K562 (cell line): ENCODE results near the gene PAXIP1. TPM values are rescaled to one million over a fixed set of nuclear protein-coding genes. Genes with fewer than 3 reads are reported as not detected.

Experiments used
- CHD2 ChIP-seq: IDR thresholded peaks from 2 replicates; pipeline ENCODE4 v1.6.1; 2011; ENCODE audit warnings: low read depth, low read length
- CREM ChIP-seq: IDR thresholded peaks from 2 replicates; pipeline ENCODE4 v1.6.1; 2014; ENCODE audit warnings: antibody characterized with exemption, low read depth
- KLF1 ChIP-seq: fragments of 450-650 bp; IDR thresholded peaks from 2 replicates; pipeline ENCODE4 v1.6.1; 2016; ENCODE audit warnings: missing genetic modification characterization, missing compliant biosample characterization
- PRPF4 ChIP-seq: fragments of 200-400 bp; formaldehyde crosslinking; IDR thresholded peaks from one replicate; pipeline ENCODE4 v1.6.1; 2017; ENCODE audit warnings: low read length, low read depth, mild to moderate bottlenecking; ENCODE audit not compliant: insufficient read depth, poor library complexity, severe bottlenecking
- SLC30A9 ChIP-seq: fragments of 250-450 bp; sonication (Bioruptor Pico); IDR thresholded peaks from 2 replicates; pipeline ENCODE4 v1.8.0; 2022; ENCODE audit warnings: mild to moderate bottlenecking, moderate library complexity
- SOX6 ChIP-seq: fragments of 450-650 bp; IDR thresholded peaks from 2 replicates; pipeline ENCODE4 v1.6.1; 2014; ENCODE audit warnings: mild to moderate bottlenecking
- ZNF217 ChIP-seq: sonication (generic); formaldehyde crosslinking; IDR thresholded peaks from 2 replicates; pipeline ENCODE4 v1.8.0; 2022; ENCODE audit warnings: mild to moderate bottlenecking, missing genetic modification reagents
- ZNF696 ChIP-seq: fragments of 250-450 bp; sonication (Bioruptor Pico); conservative IDR thresholded peaks from 2 replicates; pipeline ENCODE4 v1.4.0; 2020; ENCODE audit warnings: mild to moderate bottlenecking, moderate library complexity
- polyA plus RNA-seq, 8 experiments: library from polyadenylated mRNA; depleted of rRNA in 4 of 8; stranded (reverse) in 5 of 8; unstranded in 3 of 8; fragments of >200 nt; fragmentation: Nextera tagmentation in 2 of 8; fragmentation: Illumina TruSeq in 1 of 8; extraction: Ambion mirVana in 2 of 8; extraction: Trizol in 1 of 8; gene quantifications; 2 replicates each; pipeline versions ENCODE4 v1.2.1 to v1.2.3, GENCODE V29; 2011 to 2014; ENCODE audit warnings: inconsistent platforms in 1 of 8, missing spikeins in 1 of 8
- total RNA-seq, 7 experiments: library from RNA; depleted of rRNA in 6 of 7; stranded (reverse); fragments of >200 nt in 6 of 7; fragmentation: Illumina TruSeq in 2 of 7; extraction: Trizol in 2 of 7; gene quantifications; 2 replicates each; pipeline versions ENCODE4 v1.2.1 to v1.2.3, GENCODE V29; 2011 to 2021; ENCODE audit warnings: low replicate concordance in 1 of 7
- TF ChIP-seq, protein P1 (sequence below): sonication (generic); formaldehyde crosslinking; IDR thresholded peaks from 2 replicates; pipeline ENCODE4 v1.8.0; 2022; ENCODE audit warnings: missing genetic modification reagents, mild to moderate bottlenecking, borderline replicate concordance
- TF ChIP-seq, protein P2 (sequence below): sonication (generic); formaldehyde crosslinking; IDR thresholded peaks from 2 replicates; pipeline ENCODE4 v1.8.0; 2022; ENCODE audit warnings: mild to moderate bottlenecking, missing genetic modification reagents, borderline replicate concordance
- TF ChIP-seq, protein P3 (sequence below): fragments of 200-600 bp; sonication (generic); IDR thresholded peaks from one replicate; pipeline ENCODE4 v1.6.1; 2012; ENCODE audit warnings: mild to moderate bottlenecking, low read depth, low read length, inconsistent platforms
- TF ChIP-seq, protein P4 (sequence below): fragments of 200-800 bp; sonication (Bioruptor generic); IDR thresholded peaks from 2 replicates; pipeline ENCODE4 v1.6.1; 2017; ENCODE audit warnings: missing genetic modification characterization, missing compliant biosample characterization

Gene PAXIP1
- total and polyA plus RNA-seq, 9 of the 15 experiments (the other 6 are each of a cell fraction or from before 2014, with no cell fraction given), result 9.7 to 37.9 (median 28.4) TPM

DNA sequence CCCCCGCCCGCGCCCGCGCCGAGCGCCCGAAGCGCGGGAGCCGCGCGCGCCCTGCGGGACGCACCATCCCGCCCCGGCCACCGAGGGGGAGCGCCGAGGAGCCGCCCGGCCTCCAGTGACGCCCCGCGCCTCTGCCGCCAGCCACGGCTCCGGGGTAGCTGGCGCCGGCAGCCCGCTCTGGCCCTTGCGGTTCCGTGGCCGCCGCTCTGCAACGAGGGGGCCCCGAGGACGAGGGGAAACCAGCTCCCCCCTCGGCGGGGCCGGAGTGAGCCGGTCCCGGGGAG lies at the start of gene PAXIP1 (continued):
- TF ChIP-seq CREM, result no peak
- TF ChIP-seq, protein P1, sequence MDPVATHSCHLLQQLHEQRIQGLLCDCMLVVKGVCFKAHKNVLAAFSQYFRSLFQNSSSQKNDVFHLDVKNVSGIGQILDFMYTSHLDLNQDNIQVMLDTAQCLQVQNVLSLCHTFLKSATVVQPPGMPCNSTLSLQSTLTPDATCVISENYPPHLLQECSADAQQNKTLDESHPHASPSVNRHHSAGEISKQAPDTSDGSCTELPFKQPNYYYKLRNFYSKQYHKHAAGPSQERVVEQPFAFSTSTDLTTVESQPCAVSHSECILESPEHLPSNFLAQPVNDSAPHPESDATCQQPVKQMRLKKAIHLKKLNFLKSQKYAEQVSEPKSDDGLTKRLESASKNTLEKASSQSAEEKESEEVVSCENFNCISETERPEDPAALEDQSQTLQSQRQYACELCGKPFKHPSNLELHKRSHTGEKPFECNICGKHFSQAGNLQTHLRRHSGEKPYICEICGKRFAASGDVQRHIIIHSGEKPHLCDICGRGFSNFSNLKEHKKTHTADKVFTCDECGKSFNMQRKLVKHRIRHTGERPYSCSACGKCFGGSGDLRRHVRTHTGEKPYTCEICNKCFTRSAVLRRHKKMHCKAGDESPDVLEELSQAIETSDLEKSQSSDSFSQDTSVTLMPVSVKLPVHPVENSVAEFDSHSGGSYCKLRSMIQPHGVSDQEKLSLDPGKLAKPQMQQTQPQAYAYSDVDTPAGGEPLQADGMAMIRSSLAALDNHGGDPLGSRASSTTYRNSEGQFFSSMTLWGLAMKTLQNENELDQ (CRISPR knock-in tag), result no peak
- TF ChIP-seq SLC30A9, result no peak
- TF ChIP-seq PRPF4, result no peak
- TF ChIP-seq, protein P2, sequence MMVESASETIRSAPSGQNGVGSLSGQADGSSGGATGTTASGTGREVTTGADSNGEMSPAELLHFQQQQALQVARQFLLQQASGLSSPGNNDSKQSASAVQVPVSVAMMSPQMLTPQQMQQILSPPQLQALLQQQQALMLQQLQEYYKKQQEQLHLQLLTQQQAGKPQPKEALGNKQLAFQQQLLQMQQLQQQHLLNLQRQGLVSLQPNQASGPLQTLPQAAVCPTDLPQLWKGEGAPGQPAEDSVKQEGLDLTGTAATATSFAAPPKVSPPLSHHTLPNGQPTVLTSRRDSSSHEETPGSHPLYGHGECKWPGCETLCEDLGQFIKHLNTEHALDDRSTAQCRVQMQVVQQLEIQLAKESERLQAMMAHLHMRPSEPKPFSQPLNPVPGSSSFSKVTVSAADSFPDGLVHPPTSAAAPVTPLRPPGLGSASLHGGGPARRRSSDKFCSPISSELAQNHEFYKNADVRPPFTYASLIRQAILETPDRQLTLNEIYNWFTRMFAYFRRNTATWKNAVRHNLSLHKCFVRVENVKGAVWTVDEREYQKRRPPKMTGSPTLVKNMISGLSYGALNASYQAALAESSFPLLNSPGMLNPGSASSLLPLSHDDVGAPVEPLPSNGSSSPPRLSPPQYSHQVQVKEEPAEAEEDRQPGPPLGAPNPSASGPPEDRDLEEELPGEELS, result no peak
- TF ChIP-seq, protein P3, sequence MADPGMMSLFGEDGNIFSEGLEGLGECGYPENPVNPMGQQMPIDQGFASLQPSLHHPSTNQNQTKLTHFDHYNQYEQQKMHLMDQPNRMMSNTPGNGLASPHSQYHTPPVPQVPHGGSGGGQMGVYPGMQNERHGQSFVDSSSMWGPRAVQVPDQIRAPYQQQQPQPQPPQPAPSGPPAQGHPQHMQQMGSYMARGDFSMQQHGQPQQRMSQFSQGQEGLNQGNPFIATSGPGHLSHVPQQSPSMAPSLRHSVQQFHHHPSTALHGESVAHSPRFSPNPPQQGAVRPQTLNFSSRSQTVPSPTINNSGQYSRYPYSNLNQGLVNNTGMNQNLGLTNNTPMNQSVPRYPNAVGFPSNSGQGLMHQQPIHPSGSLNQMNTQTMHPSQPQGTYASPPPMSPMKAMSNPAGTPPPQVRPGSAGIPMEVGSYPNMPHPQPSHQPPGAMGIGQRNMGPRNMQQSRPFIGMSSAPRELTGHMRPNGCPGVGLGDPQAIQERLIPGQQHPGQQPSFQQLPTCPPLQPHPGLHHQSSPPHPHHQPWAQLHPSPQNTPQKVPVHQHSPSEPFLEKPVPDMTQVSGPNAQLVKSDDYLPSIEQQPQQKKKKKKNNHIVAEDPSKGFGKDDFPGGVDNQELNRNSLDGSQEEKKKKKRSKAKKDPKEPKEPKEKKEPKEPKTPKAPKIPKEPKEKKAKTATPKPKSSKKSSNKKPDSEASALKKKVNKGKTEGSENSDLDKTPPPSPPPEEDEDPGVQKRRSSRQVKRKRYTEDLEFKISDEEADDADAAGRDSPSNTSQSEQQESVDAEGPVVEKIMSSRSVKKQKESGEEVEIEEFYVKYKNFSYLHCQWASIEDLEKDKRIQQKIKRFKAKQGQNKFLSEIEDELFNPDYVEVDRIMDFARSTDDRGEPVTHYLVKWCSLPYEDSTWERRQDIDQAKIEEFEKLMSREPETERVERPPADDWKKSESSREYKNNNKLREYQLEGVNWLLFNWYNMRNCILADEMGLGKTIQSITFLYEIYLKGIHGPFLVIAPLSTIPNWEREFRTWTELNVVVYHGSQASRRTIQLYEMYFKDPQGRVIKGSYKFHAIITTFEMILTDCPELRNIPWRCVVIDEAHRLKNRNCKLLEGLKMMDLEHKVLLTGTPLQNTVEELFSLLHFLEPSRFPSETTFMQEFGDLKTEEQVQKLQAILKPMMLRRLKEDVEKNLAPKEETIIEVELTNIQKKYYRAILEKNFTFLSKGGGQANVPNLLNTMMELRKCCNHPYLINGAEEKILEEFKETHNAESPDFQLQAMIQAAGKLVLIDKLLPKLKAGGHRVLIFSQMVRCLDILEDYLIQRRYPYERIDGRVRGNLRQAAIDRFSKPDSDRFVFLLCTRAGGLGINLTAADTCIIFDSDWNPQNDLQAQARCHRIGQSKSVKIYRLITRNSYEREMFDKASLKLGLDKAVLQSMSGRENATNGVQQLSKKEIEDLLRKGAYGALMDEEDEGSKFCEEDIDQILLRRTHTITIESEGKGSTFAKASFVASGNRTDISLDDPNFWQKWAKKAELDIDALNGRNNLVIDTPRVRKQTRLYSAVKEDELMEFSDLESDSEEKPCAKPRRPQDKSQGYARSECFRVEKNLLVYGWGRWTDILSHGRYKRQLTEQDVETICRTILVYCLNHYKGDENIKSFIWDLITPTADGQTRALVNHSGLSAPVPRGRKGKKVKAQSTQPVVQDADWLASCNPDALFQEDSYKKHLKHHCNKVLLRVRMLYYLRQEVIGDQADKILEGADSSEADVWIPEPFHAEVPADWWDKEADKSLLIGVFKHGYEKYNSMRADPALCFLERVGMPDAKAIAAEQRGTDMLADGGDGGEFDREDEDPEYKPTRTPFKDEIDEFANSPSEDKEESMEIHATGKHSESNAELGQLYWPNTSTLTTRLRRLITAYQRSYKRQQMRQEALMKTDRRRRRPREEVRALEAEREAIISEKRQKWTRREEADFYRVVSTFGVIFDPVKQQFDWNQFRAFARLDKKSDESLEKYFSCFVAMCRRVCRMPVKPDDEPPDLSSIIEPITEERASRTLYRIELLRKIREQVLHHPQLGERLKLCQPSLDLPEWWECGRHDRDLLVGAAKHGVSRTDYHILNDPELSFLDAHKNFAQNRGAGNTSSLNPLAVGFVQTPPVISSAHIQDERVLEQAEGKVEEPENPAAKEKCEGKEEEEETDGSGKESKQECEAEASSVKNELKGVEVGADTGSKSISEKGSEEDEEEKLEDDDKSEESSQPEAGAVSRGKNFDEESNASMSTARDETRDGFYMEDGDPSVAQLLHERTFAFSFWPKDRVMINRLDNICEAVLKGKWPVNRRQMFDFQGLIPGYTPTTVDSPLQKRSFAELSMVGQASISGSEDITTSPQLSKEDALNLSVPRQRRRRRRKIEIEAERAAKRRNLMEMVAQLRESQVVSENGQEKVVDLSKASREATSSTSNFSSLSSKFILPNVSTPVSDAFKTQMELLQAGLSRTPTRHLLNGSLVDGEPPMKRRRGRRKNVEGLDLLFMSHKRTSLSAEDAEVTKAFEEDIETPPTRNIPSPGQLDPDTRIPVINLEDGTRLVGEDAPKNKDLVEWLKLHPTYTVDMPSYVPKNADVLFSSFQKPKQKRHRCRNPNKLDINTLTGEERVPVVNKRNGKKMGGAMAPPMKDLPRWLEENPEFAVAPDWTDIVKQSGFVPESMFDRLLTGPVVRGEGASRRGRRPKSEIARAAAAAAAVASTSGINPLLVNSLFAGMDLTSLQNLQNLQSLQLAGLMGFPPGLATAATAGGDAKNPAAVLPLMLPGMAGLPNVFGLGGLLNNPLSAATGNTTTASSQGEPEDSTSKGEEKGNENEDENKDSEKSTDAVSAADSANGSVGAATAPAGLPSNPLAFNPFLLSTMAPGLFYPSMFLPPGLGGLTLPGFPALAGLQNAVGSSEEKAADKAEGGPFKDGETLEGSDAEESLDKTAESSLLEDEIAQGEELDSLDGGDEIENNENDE, result no peak
- TF ChIP-seq, protein P4, sequence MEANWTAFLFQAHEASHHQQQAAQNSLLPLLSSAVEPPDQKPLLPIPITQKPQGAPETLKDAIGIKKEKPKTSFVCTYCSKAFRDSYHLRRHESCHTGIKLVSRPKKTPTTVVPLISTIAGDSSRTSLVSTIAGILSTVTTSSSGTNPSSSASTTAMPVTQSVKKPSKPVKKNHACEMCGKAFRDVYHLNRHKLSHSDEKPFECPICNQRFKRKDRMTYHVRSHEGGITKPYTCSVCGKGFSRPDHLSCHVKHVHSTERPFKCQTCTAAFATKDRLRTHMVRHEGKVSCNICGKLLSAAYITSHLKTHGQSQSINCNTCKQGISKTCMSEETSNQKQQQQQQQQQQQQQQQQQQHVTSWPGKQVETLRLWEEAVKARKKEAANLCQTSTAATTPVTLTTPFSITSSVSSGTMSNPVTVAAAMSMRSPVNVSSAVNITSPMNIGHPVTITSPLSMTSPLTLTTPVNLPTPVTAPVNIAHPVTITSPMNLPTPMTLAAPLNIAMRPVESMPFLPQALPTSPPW, result peak; percentile 98
- TF ChIP-seq ZNF696 (CRISPR knock-in tag), result no peak
- TF ChIP-seq SOX6, result no peak; the same call in 1 of the 2 replicates
- no peak for TF ChIP-seq CHD2
- TF ChIP-seq ZNF217 (CRISPR knock-in tag), result no peak
- no peak for TF ChIP-seq KLF1 (tag)
